OCI-LY7 (cell line): ENCODE data around the gene PGA4. TPM values are rescaled to one million over a fixed set of nuclear protein-coding genes. Genes with fewer than 3 reads are reported as not detected.

Experiments used
- BruUV-seq: library from RNA; stranded (reverse); fragments of 400-500 nt; replicated peaks from 2 replicates; lab custom pipeline; 2021; lab: Mats Ljungman, UMichigan
- CTCF ChIA-PET: fragments of 300-600 bp; sonication (Branson Sonifier 250); formaldehyde crosslinking; loops from one replicate; lab custom pipeline; 2022; ENCODE audit warnings: antibody characterized with exemption; ENCODE audit not compliant: unreplicated experiment; lab: Charles Lee
- POLR2A ChIA-PET: fragments of 300-600 bp; sonication (Branson Sonifier 250); formaldehyde crosslinking; loops from one replicate; lab custom pipeline; 2022; ENCODE audit warnings: antibody characterized with exemption; lab: Charles Lee
- DNase-seq: peaks from one replicate; pipeline ENCODE4 v3.0.0-alpha.2; 2015; ENCODE audit warnings: low spot score
- H2AFZ ChIP-seq: fragments of 200-600 bp; sonication (generic), shearing (Covaris generic); 2 replicates; pipeline ENCODE4 v1.6.1; 2014; ENCODE audit warnings: mild to moderate bottlenecking, antibody characterized with exemption, low read length, moderate library complexity
- H3K27ac ChIP-seq: fragments of 200-600 bp; sonication (generic); 2 replicates; pipeline ENCODE4 v1.5.1; 2014; ENCODE audit warnings: mixed run types, low read depth, mild to moderate bottlenecking, moderate library complexity, low read length, inconsistent platforms; ENCODE audit not compliant: poor library complexity, severe bottlenecking
- H3K36me3 ChIP-seq: fragments of 200-600 bp; sonication (generic); 2 replicates; pipeline ENCODE4 v1.6.1; 2014; ENCODE audit warnings: mild to moderate bottlenecking, antibody characterized with exemption, low read length, moderate library complexity, mixed read lengths; ENCODE audit not compliant: insufficient read depth
- H3K4me1 ChIP-seq: fragments of 200-600 bp; sonication (generic); 2 replicates; pipeline ENCODE4 v1.5.1; 2014; ENCODE audit warnings: mild to moderate bottlenecking, low read length; ENCODE audit not compliant: insufficient read depth, poor library complexity, severe bottlenecking
- H3K4me2 ChIP-seq: fragments of 200-600 bp; sonication (generic); 2 replicates; pipeline ENCODE4 v1.6.1; 2014; ENCODE audit warnings: mild to moderate bottlenecking, low read length
- H3K4me3 ChIP-seq: fragments of 200-600 bp; sonication (generic); 2 replicates; pipeline ENCODE4 v1.5.1; 2014; ENCODE audit warnings: mild to moderate bottlenecking, low read depth, low read length; ENCODE audit not compliant: poor library complexity, severe bottlenecking
- H3K79me2 ChIP-seq: fragments of 200-600 bp; sonication (generic); 2 replicates; pipeline ENCODE4 v1.6.1; 2016; ENCODE audit warnings: low read depth, mild to moderate bottlenecking, low read length, moderate library complexity, mixed read lengths; ENCODE audit not compliant: insufficient read depth
- H3K9me2 ChIP-seq: fragments of 200-600 bp; sonication (generic); 2 replicates; pipeline ENCODE4 v1.6.1; 2016; ENCODE audit warnings: mild to moderate bottlenecking, low read length, mixed read lengths; ENCODE audit not compliant: insufficient read depth
- H3K9me3 ChIP-seq: fragments of 200-600 bp; sonication (generic); 2 replicates; pipeline ENCODE4 v1.6.1; 2014; ENCODE audit warnings: mild to moderate bottlenecking, mixed run types, low read length, mixed read lengths
- H4K20me1 ChIP-seq: fragments of 200-600 bp; sonication (generic); 2 replicates; pipeline ENCODE4 v1.6.1; 2014; ENCODE audit warnings: mild to moderate bottlenecking, antibody characterized with exemption, low read length, moderate library complexity, mixed read lengths; ENCODE audit not compliant: insufficient read depth
- EZH2phosphoT487 ChIP-seq: fragments of 200-600 bp; sonication (generic); IDR thresholded peaks from 2 replicates; pipeline ENCODE4 v1.6.1; 2018; ENCODE audit warnings: low read depth, borderline replicate concordance, mild to moderate bottlenecking, mixed run types, antibody characterized with exemption, low read length, moderate library complexity, mixed read lengths
- intact Hi-C: fragments of 100-400 bp; cut with micrococcal nuclease; formaldehyde crosslinking; loops from one replicate; pipeline ENCODE4 v1.10.0; 2022; ENCODE audit not compliant: unreplicated experiment
- total RNA-seq, 2 experiments: library from RNA; depleted of rRNA in 1 of 2; stranded (reverse); fragments of >200 nt in 1 of 2; shearing (Covaris generic) in 1 of 2; gene quantifications; 2 replicates each; pipeline ENCODE4 v1.2.3, GENCODE V29; 2014 to 2022
- TF ChIP-seq, protein P1 (sequence below): fragments of 200-600 bp; sonication (generic); conservative IDR thresholded peaks from 2 replicates; pipeline ENCODE4 v1.5.1; 2014; ENCODE audit warnings: mild to moderate bottlenecking, antibody characterized with exemption, low read length, moderate library complexity, mixed read lengths

Gene PGA4
- total RNA-seq, 2 experiments from 2014 or later, result not detected

- Histone ChIP-seq H3K4me1 (no peaks in the 10 kb centered on the region), H4K20me1 (no peaks in the 10 kb centered on the region), H3K9me3 (no peaks in the 10 kb centered on the region), H2AFZ (no peak overlapping the region), H3K9me2 (no peaks in the 10 kb centered on the region), H3K4me2 (no peak overlapping the region), H3K79me2 (no peaks in the 10 kb centered on the region), H3K27ac (no peak overlapping the region), H3K36me3 (no peaks in the 10 kb centered on the region), H3K4me3 (no peak overlapping the region)
- ChIA-PET POLR2A (no interaction called here), CTCF (no interaction called here)
- intact Hi-C loops, result no loop called here
- no peak for TF ChIP-seq EZH2phosphoT487
- TF ChIP-seq, protein P1, sequence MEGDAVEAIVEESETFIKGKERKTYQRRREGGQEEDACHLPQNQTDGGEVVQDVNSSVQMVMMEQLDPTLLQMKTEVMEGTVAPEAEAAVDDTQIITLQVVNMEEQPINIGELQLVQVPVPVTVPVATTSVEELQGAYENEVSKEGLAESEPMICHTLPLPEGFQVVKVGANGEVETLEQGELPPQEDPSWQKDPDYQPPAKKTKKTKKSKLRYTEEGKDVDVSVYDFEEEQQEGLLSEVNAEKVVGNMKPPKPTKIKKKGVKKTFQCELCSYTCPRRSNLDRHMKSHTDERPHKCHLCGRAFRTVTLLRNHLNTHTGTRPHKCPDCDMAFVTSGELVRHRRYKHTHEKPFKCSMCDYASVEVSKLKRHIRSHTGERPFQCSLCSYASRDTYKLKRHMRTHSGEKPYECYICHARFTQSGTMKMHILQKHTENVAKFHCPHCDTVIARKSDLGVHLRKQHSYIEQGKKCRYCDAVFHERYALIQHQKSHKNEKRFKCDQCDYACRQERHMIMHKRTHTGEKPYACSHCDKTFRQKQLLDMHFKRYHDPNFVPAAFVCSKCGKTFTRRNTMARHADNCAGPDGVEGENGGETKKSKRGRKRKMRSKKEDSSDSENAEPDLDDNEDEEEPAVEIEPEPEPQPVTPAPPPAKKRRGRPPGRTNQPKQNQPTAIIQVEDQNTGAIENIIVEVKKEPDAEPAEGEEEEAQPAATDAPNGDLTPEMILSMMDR, result no peak
- DNase-seq, result no peak
- no TSS peak for BruUV-seq
These were observed 46.6 kb downstream of the PGA4 start for GRCh38 chr11:61268588-61269250.

DNA sequence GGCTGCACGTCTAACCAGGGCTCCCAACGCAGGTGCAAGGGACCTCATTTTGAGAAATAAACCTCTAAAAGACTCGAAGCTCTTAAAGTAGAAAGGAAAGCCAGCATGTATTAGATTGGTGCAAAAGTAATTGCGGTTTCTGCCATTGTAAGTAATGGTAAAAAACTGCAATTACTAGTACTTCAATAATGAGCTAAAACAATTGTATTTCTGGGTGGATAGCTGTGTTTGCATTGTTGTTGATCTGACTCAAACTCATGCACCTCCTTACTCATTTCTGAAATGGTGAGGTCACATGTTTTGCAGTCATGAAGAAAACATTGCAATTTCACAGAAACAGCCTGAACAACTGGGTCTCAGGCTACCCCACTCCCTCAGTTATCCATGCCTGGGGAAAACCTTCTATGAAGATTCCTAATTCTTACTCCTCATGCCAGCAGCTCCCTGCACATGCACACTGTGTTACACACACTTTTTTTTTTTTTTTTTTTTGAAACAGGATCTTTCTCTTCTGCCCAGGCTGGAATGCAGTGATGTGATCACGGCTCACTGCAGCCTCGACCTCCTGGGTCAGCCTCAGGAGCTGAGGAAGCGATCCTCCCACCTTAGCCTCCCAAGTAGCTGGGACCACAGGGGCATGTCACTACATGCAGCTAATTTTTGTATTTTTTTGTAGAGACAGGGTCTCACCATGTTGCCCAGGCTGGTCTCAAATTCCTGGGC lies 48.4 kb downstream of the PGA4 start:
- Histone ChIP-seq H3K9me3 (no peaks in the 10 kb centered on the region), H2AFZ (no peak overlapping the region), H3K27ac (no peak overlapping the region), H3K4me3 (no peak overlapping the region), H3K4me2 (no peak overlapping the region), H3K4me1 (no peaks in the 10 kb centered on the region), H3K9me2 (no peaks in the 10 kb centered on the region), H3K79me2 (no peaks in the 10 kb centered on the region), H3K36me3 (no peaks in the 10 kb centered on the region), H4K20me1 (no peaks in the 10 kb centered on the region)
- no TSS peak for BruUV-seq
- ChIA-PET POLR2A (interaction anchor here (0.7 kb wide), 1 partner anchor 84 kb away, joined by 3 read pairs; no protein-coding TSS in a partner anchor), CTCF (no interaction called here)
- TF ChIP-seq EZH2phosphoT487, result no peak
- TF ChIP-seq, protein P1, result no peak
- intact Hi-C loops, result no loop called here
- DNase-seq, result no peak

DNA sequence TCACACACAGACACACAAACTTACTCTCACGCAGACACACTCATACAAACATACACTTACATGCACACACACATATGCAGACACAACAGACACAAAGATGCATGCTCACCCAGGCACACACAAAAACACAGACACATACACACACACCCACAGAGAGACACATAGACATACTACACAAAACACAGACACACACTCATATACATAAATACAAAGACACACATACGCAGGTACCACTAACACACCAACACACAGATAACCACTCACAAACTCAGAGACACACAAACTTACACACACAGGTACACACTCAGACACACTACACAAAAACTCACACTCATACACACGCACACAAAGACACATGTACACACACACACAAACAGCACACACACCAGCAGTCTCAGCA lies 50.6 kb downstream of the PGA4 start:
- POLR2A ChIA-PET, result interaction anchor here (0.7 kb wide), 1 partner anchor 16 kb away, joined by 3 read pairs; no protein-coding TSS in a partner anchor

More for the DNA sequence above, 50.6 kb downstream of the PGA4 start:
- Histone ChIP-seq H3K36me3 (no peaks in the 10 kb centered on the region), H3K4me1 (no peaks in the 10 kb centered on the region), H3K9me3 (no peaks in the 10 kb centered on the region), H3K4me2 (no peak overlapping the region), H3K79me2 (no peaks in the 10 kb centered on the region), H3K27ac (no peak overlapping the region), H3K4me3 (no peak overlapping the region), H4K20me1 (no peaks in the 10 kb centered on the region), H3K9me2 (no peaks in the 10 kb centered on the region), H2AFZ (no peak overlapping the region)
- no TSS peak for BruUV-seq
- intact Hi-C loops, result no loop called here
- no peak for DNase-seq
- CTCF ChIA-PET, result no interaction called here
- TF ChIP-seq, protein P1, result no peak
- no peak for TF ChIP-seq EZH2phosphoT487
